GM18520 (cell line): ENCODE measurements around the gene AGXT.

Source experiments
- ATAC-seq: cut with Tn5 transposase; IDR thresholded peaks from one replicate; pipeline ENCODE4 v1.9.1; 2021; ENCODE audit not compliant: unreplicated experiment

Gene AGXT

DNA sequence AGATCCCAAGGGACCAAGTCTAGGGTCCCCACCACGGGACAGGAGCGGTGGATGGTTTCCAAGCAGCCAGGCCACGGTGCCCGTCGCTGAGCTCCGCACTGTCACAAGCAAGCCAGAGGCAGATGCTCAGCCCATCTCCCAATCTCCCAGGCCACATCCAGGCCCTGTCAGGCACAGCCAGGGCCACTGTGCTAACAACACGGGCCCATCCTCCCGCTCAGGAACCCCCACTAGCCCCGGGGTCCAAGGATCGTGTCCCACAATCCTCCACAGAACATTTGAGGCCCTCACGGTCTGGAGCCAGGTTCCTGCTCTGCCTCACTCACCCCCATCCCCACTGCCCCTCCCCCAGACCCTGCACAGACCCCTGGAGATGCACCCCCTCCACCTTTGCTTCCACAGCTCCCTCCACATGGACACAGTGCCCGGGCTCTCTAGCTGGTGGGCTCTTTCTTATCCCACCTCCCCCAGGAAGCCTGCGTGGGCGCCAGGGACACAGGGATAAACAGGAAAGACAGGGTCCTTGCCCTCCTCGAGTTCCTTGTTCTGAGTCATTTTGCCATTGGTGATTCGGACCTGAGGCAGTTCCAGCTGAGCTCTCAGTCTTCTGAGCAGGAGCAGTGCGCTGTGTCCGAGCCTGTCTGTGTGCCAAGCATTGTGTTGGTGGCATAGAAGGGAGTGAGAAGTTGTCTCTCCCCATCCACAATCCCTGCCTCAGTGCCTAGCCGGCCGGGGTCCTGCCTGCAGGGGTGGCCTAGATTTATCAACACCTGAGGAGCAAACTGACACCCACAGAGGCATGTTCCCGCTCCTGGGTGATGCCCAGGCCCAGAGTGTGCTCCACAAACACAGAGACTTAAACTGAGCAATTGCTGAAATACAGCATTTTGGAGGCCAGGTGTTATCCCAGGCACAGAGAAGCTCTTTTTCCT, 44.5 kb downstream of the AGXT start:
- no peak for ATAC-seq

GRCh38 chr2:240913810-240914644, 45.4 kb downstream of the AGXT start:
- no peak for ATAC-seq

- ATAC-seq, result no peak
Measured at GRCh38 chr2:240914645-240915525, 46.3 kb downstream of the AGXT start.

- no peak for ATAC-seq
Measured at GRCh38 chr2:240915526-240916341, 47.1 kb downstream of the AGXT start.

GRCh38 chr2:240916571-240917008, 48.0 kb downstream of the AGXT start:
- no peak for ATAC-seq

- no peak for ATAC-seq
Measured at GRCh38 chr2:240917009-240917683, 48.5 kb downstream of the AGXT start.

DNA sequence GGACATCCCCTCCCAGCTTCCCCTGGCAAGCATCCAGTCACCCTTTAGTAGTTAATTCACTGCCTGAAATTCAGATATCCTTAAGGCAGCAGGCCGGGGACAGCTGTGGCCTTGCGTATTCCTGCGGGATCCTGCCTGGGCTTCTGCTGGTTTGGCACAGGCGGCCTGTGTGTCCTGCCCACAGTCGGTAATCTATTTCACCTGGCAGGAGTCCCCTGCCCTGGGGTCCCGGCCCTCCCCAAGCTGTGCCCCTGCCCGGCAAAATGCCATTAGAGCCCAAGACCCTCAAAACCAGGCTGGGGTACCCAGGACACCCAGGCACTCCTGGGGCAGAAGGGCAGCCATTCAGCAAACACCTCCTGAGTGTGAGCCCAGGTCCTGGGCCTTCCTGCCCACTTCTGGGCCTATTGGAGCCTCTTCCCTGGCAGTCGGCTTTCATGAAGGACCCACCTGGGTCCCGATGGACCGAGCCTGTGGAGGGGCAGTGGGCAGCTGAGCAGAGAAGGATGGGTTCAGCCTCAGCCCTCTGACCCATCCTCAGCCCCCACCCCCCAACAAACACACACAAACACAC, 49.1 kb downstream of the AGXT start:
- ATAC-seq, result no peak

DNA sequence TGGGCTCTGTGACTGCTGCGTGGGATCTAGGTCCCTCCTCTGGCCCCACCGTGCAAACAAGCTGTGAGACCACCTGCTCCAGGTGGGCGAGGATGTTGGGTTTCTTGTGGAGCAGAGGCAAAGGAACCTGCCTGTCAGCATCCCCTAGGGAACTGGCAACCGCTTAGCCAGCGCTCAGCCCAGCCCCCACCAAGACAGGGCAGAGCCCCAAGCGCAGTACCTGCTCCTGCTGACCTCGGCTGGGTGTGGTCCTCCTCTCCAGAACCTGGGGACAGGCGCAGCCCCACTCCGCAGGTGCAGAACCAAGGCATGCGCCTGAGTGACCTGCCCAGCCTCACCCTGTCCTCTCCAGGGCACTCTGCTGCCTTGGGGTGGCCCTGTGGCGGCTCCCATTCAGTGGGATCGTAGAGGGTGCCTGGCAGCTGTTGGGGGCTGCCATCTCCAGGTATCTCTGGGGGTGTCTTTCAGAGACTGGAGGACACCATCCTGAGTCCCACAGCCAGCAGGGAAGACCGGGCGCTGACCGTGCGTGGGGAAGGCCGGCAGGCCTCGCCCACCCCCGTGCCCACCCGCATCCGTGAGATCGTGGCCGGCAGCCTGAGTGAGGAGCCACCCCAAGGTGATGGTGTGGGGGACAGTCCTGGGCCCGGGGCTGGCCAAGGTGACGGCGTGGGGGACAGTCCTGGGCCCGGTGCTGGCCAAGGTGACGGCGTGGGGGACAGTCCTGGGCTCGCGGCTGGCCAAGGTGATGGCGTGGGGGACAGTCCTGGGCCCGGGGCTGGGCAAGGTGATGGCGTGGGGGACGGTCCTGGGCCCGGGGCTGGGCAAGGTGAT, 49.9 kb downstream of the AGXT start:
- no peak for ATAC-seq

- no peak for ATAC-seq
Measured at GRCh38 chr2:240919161-240919781, 50.6 kb downstream of the AGXT start.

- ATAC-seq, result no peak
Measured at GRCh38 chr2:240919786-240920782, 51.5 kb downstream of the AGXT start.

DNA sequence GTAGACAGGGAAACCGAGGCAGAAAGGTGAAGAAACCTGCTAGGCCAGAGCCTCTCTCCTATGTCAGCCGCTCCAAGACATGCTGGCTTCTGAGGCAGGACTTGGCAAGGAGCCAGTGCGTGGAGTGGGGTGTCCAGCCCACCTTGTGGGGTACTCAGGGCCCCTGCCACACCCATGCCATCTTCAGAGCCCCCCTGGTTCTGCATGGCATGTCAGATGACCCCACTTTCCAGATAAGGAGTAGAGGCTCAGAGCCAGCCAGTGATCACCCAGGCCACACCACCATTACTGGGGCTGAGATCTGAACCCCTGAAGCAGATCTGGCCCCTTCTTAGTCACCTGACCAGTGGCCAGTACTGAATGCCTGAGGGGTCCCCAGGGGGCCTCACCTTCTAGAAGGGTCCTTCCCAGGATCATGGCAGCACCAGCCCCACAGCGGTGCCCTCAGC, 52.2 kb downstream of the AGXT start:
- ATAC-seq, result no peak

DNA sequence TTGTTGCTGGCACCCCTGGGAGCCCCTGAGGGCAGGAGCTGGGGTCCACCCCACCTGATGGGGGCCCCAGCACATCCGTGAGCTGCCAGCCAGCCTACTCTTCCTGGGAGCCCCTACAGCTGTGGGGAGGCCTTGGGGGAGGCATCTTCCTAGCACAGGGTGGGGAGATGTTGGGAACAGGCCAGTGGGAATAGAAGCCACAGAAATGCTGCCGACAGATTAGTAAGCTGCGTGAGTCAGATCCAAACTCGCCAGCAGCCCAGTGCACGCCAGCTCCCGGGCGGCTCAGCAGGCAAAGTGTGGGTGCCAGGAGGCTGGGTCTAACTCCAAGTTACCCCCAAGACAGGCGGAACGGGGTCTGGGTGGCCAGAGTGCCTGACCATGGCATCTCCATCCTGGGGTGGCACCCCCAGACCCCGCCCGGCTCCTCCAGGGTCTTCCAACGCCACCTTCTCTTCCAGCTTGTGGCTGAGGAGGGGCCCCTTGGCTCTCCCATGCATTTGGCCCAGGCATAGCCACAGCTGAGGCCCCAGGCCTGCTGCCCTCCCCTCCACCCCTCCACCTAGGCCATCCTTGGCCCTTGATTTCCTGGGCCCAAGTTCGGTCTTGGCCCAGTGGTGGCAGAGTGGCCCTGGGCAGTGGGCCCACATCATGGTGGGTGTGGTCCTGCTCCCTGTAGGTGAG, 52.8 kb downstream of the AGXT start:
- no peak for ATAC-seq

DNA sequence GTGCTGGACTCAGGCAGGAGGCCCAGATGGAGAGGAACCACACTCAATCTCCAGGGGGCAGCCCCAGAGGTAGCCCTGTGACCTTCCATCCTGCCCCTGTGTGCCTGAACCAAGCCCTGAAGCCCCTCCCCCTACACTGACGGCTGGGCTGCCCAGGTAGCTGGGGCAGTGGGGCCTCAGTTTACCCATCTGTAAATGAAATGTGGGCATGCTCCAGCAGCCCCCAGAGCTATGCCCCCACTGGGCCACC, 53.3 kb downstream of the AGXT start:
- ATAC-seq, result no peak

GRCh38 chr2:240922245-240922981, 53.8 kb downstream of the AGXT start:
- ATAC-seq, result no peak

GRCh38 chr2:240922982-240923537, 54.4 kb downstream of the AGXT start:
- no peak for ATAC-seq
